ENCODE measurements around the gene SUB1.

Gene SUB1

GRCh38 chr5:32646061-32646969 is 61.0 kb downstream of the SUB1 start:
- DNase-seq = no peak

GRCh38 chr5:32651088-32651487 is 65.7 kb downstream of the SUB1 start:
- no peak for DNase-seq

- no peak for DNase-seq
Observed at GRCh38 chr5:32651638-32652037, 66.3 kb downstream of the SUB1 start.

Measured in NCI-H1694 (cell line).